Ascending aorta (tissue), 2 donors: ENCODE results near the gene CTNNBIP1. TPM values are rescaled to one million over a fixed set of nuclear protein-coding genes. Genes with fewer than 3 reads are reported as not detected.

ENCODE experiments used
- DNase-seq, 2 donors: peaks; one replicate each; pipeline ENCODE4 v3.0.0-alpha.2; 2019; ENCODE audit warnings: low spot score in 2 of 2
- H3K27ac ChIP-seq, 2 donors: fragments of 200-600 bp; sonication (generic); one replicate each; pipeline ENCODE4 v1.5.1; 2016 to 2017; ENCODE audit warnings: mild to moderate bottlenecking in 1 of 2
- H3K27me3 ChIP-seq: fragments of 200-600 bp; sonication (generic); one replicate; pipeline ENCODE4 v1.5.1; 2017
- H3K36me3 ChIP-seq, 2 donors: fragments of 200-600 bp; sonication (generic); one replicate each; pipeline ENCODE4 v1.5.1; 2016
- H3K4me1 ChIP-seq, 2 donors: fragments of 200-600 bp; sonication (generic); one replicate each; pipeline ENCODE4 v1.5.1; 2016 to 2017; ENCODE audit warnings: mild to moderate bottlenecking in 1 of 2
- H3K4me3 ChIP-seq, 2 donors: fragments of 200-600 bp; sonication (generic); one replicate each; pipeline ENCODE4 v1.5.1; 2016 to 2017; ENCODE audit warnings: mild to moderate bottlenecking in 1 of 2
- H3K9me3 ChIP-seq, 2 donors: fragments of 200-600 bp; sonication (generic); one replicate each; pipeline ENCODE4 v1.5.1; 2016
- CTCF ChIP-seq, 3 experiments: fragments of 200-600 bp in 2 of 3; fragments of 450-650 bp in 1 of 3; sonication (generic) in 2 of 3; IDR thresholded peaks; one replicate each; pipeline ENCODE4 v1.5.1; 2016 to 2019; ENCODE audit warnings: antibody characterized with exemption in 3 of 3, mild to moderate bottlenecking in 1 of 3, moderate library complexity in 1 of 3
- intact Hi-C: fragments of 100-400 bp; cut with DNase I; formaldehyde crosslinking; loops from one replicate; pipeline ENCODE4 v1.15.1; 2023
- total RNA-seq: library from RNA; depleted of rRNA; stranded (reverse); fragments of >200 nt; gene quantifications from one replicate; pipeline ENCODE4 v1.1.0, GENCODE V29; 2016

Gene CTNNBIP1
- total RNA-seq, 1 donor from 2014 or later: 74.1 TPM

- H3K27me3 ChIP-seq: no peaks in the 10 kb centered on the region
- TF ChIP-seq CTCF (IDR thresholded peaks at IDR 0.05): no peak
- DNase-seq: no peak
- no peaks in the 10 kb centered on the region for H3K36me3 ChIP-seq
- intact Hi-C loops: no loop called here
- peaks cover 0 to 11% of the 10 kb centered on the region in 2 donors for H3K4me1 ChIP-seq
- no peaks in the 10 kb centered on the region for H3K9me3 ChIP-seq
- no peak overlapping the region for H3K27ac ChIP-seq
- no peak overlapping the region for H3K4me3 ChIP-seq
These were observed 23.0 kb downstream of the CTNNBIP1 start for GRCh38 chr1:9887070-9887469.

GRCh38 chr1:9886092-9886742, 23.9 kb downstream of the CTNNBIP1 start:
- no peaks in the 10 kb centered on the region for H3K27me3 ChIP-seq
- no peaks in the 10 kb centered on the region for H3K9me3 ChIP-seq
- intact Hi-C loops: no loop called here
- no peak overlapping the region for H3K27ac ChIP-seq
- DNase-seq: no peak
- no peak for TF ChIP-seq CTCF (IDR thresholded peaks at IDR 0.05)
- peaks cover 0 to 11% of the 10 kb centered on the region in 2 donors for H3K4me1 ChIP-seq
- H3K36me3 ChIP-seq: no peaks in the 10 kb centered on the region
- no peak overlapping the region for H3K4me3 ChIP-seq

- Histone ChIP-seq H3K4me3 (no peak overlapping the region), H3K27me3 (no peaks in the 10 kb centered on the region), H3K36me3 (no peaks in the 10 kb centered on the region), H3K27ac (no peak overlapping the region), H3K4me1 (peaks cover 0 to under 1% of the 10 kb centered on the region in 2 donors), H3K9me3 (no peaks in the 10 kb centered on the region)
- no peak for TF ChIP-seq CTCF (IDR thresholded peaks at IDR 0.05)
- DNase-seq: no peak
- intact Hi-C loops: no loop called here
These were observed 25.3 kb downstream of the CTNNBIP1 start for GRCh38 chr1:9884805-9885204.

- H3K4me3 ChIP-seq: no peak overlapping the region
- no peaks in the 10 kb centered on the region for H3K36me3 ChIP-seq
- DNase-seq: no peak
- no peak for TF ChIP-seq CTCF (IDR thresholded peaks at IDR 0.05)
- H3K27ac ChIP-seq: no peak overlapping the region
- H3K27me3 ChIP-seq: no peaks in the 10 kb centered on the region
- no peaks in the 10 kb centered on the region for H3K4me1 ChIP-seq
- no peaks in the 10 kb centered on the region for H3K9me3 ChIP-seq
- intact Hi-C loops: no loop called here
These were observed 26.3 kb downstream of the CTNNBIP1 start for GRCh38 chr1:9883585-9884449.

- TF ChIP-seq CTCF (IDR thresholded peaks at IDR 0.05): no peak
- intact Hi-C loops: no loop called here
These were observed 27.1 kb downstream of the CTNNBIP1 start for GRCh38 chr1:9882945-9883303.

More at GRCh38 chr1:9882945-9883303, 27.1 kb downstream of the CTNNBIP1 start:
- Histone ChIP-seq H3K27me3 (no peaks in the 10 kb centered on the region), H3K27ac (no peak overlapping the region), H3K4me3 (no peak overlapping the region), H3K36me3 (no peaks in the 10 kb centered on the region), H3K4me1 (no peaks in the 10 kb centered on the region), H3K9me3 (no peaks in the 10 kb centered on the region)
- no peak for DNase-seq
